Fibroblast of lung (primary cell): ENCODE measurements around the gene LCNL1. TPM values are rescaled to one million over a fixed set of nuclear protein-coding genes. Genes with fewer than 3 reads are reported as not detected.
A peak's percentile ranks its signal among the peaks of the same experiment; 100 is the strongest.

Experiments used
- DNase-seq, 2 donors: peaks; one replicate each; pipeline versions ENCODE4 v3.0.0 to v3.0.0-alpha.2; 2010; ENCODE audit warnings: low read depth in 2 of 2
- H2AFZ ChIP-seq: 2 replicates; pipeline ENCODE4 v1.5.1; 2012; ENCODE audit warnings: low read length, control low read depth, inconsistent platforms
- H3K27ac ChIP-seq: 2 replicates; pipeline ENCODE4 v1.5.1; 2011; ENCODE audit warnings: low read length, control low read depth; ENCODE audit not compliant: insufficient read depth
- H3K27me3 ChIP-seq: 2 replicates; pipeline ENCODE4 v1.5.1; 2011; ENCODE audit warnings: mild to moderate bottlenecking, low read length; ENCODE audit not compliant: control insufficient read depth, insufficient read depth
- H3K36me3 ChIP-seq: 2 replicates; pipeline ENCODE4 v1.5.1; 2011; ENCODE audit warnings: low read length; ENCODE audit not compliant: control insufficient read depth, insufficient read depth
- H3K4me1 ChIP-seq: 2 replicates; pipeline ENCODE4 v1.5.1; 2011; ENCODE audit warnings: low read length; ENCODE audit not compliant: control insufficient read depth, insufficient read depth; ENCODE audit errors: extremely low read depth
- H3K4me2 ChIP-seq: 2 replicates; pipeline ENCODE4 v1.5.1; 2011; ENCODE audit warnings: low read length, control low read depth; ENCODE audit not compliant: insufficient read depth; ENCODE audit errors: extremely low read depth
- H3K4me3 ChIP-seq, 4 experiments: fragments of 200-600 bp in 1 of 4; sonication (generic) in 1 of 4; replicated peaks in 1 of 4; 2 replicates each; pipeline ENCODE4 v1.5.1; 2011 to 2016; ENCODE audit warnings: low read length in 4 of 4, low read depth in 3 of 4, mild to moderate bottlenecking in 3 of 4, control low read depth in 2 of 4, inconsistent platforms in 1 of 4, mixed read lengths in 1 of 4; ENCODE audit not compliant: insufficient read depth in 1 of 4; ENCODE audit errors: control extremely low read depth in 1 of 4
- H3K79me2 ChIP-seq: 2 replicates; pipeline ENCODE4 v1.5.1; 2012; ENCODE audit warnings: mild to moderate bottlenecking, low read length, inconsistent platforms; ENCODE audit not compliant: control insufficient read depth, insufficient read depth
- H3K9ac ChIP-seq: 2 replicates; pipeline ENCODE4 v1.5.1; 2011; ENCODE audit warnings: mild to moderate bottlenecking, low read length, control low read depth; ENCODE audit not compliant: insufficient read depth
- H3K9me3 ChIP-seq: 2 replicates; pipeline ENCODE4 v1.5.1; 2012; ENCODE audit warnings: low read depth, low read length; ENCODE audit not compliant: control insufficient read depth, insufficient read depth
- H4K20me1 ChIP-seq: 2 replicates; pipeline ENCODE4 v1.5.1; 2011; ENCODE audit warnings: low read length; ENCODE audit not compliant: control insufficient read depth, insufficient read depth; ENCODE audit errors: extremely low read depth
- EZH2 ChIP-seq: IDR thresholded peaks from 2 replicates; pipeline ENCODE4 v1.5.1; 2012; ENCODE audit warnings: low read length, control low read depth, mild to moderate bottlenecking; ENCODE audit errors: missing control alignments
- polyA plus RNA-seq, 2 donors: library from polyadenylated mRNA; depleted of rRNA in 1 of 2; stranded (reverse) in 1 of 2; unstranded in 1 of 2; fragments of >200 nt; gene quantifications; 2 replicates each; pipeline ENCODE4 v1.2.1, GENCODE V29; 2011 to 2012; ENCODE audit warnings: missing spikeins in 1 of 2
- total RNA-seq: library from RNA; depleted of rRNA; stranded (reverse); fragments of >200 nt; gene quantifications from 2 replicates; pipeline ENCODE4 v1.2.1, GENCODE V29; 2014
- TF ChIP-seq, protein P1 (sequence below), 2 donors: IDR thresholded peaks in 1 of 2; conservative IDR thresholded peaks in 1 of 2; 1 replicate in 1 of 2; 2 replicates in 1 of 2; pipeline ENCODE4 v1.5.1; 2011 to 2012; ENCODE audit warnings: low read length in 2 of 2, control low read depth in 1 of 2, inconsistent platforms in 1 of 2, low read depth in 1 of 2, mild to moderate bottlenecking in 1 of 2

LCNL1 gene
- total and polyA plus RNA-seq, 2 donors (not counting 1 experiment from before 2014, with no cell fraction given) = 1.4 to 6.3 TPM

DNA sequence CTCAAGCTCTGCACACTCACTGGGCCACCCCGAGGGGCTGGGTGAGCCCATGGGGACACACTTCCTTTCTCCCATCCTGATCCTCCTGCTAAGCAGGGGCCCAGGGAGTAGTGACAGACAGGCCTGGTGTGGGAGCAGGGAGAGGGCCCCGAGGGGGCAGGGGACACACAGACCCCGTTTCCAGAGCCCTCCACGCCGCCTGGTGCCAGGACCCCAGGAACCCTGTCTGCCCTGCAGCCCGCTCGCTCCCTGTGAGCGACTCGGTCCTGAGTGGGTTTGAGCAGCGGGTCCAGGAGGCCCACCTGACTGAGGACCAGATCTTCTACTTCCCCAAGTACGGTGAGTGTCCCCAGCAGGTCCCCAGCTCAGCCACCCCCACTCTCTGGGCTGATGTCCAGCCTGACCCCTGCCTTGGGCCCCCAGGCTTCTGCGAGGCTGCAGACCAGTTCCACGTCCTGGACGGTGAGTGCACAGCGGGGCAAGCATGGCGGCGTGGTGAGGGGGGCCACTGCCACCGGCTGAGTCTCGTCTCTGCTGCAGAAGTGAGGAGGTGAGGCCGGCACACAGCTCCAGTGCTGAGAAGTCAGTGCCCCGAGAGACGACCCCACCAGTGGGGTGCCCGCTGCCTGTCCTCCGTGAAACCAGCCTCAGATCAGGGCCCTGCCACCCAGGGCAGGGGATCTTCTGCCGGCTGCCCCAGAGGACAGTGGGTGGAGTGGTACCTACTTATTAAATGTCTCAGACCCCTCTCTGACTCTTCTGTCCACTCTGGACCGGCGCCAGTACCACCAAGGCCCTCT, 36.4 kb upstream of the LCNL1 start:
- no peaks in the 10 kb centered on the region for H3K27me3 ChIP-seq
- H3K9me3 ChIP-seq = no peaks in the 10 kb centered on the region
- TF ChIP-seq EZH2 = no peak
- TF ChIP-seq, protein P1, sequence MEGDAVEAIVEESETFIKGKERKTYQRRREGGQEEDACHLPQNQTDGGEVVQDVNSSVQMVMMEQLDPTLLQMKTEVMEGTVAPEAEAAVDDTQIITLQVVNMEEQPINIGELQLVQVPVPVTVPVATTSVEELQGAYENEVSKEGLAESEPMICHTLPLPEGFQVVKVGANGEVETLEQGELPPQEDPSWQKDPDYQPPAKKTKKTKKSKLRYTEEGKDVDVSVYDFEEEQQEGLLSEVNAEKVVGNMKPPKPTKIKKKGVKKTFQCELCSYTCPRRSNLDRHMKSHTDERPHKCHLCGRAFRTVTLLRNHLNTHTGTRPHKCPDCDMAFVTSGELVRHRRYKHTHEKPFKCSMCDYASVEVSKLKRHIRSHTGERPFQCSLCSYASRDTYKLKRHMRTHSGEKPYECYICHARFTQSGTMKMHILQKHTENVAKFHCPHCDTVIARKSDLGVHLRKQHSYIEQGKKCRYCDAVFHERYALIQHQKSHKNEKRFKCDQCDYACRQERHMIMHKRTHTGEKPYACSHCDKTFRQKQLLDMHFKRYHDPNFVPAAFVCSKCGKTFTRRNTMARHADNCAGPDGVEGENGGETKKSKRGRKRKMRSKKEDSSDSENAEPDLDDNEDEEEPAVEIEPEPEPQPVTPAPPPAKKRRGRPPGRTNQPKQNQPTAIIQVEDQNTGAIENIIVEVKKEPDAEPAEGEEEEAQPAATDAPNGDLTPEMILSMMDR (conservative IDR thresholded peaks at IDR 0.05 in 1 of 2, IDR thresholded peaks at IDR 0.05 in 1 of 2; ENCODE audit: low read depth in 1 of 2, low read length in 2 of 2) = no peak
- H3K36me3 ChIP-seq = peaks cover 18% of the 10 kb centered on the region
- no peak overlapping the region for H3K4me2 ChIP-seq
- no peak overlapping the region for H3K9ac ChIP-seq
- no peak overlapping the region for H2AFZ ChIP-seq
- no peaks in the 10 kb centered on the region for H4K20me1 ChIP-seq
- no peak overlapping the region for H3K27ac ChIP-seq
- H3K4me3 ChIP-seq = no peak overlapping the region
- peaks cover 20% of the 10 kb centered on the region for H3K79me2 ChIP-seq
- no peak for DNase-seq
- peaks cover 2% of the 10 kb centered on the region for H3K4me1 ChIP-seq

DNA sequence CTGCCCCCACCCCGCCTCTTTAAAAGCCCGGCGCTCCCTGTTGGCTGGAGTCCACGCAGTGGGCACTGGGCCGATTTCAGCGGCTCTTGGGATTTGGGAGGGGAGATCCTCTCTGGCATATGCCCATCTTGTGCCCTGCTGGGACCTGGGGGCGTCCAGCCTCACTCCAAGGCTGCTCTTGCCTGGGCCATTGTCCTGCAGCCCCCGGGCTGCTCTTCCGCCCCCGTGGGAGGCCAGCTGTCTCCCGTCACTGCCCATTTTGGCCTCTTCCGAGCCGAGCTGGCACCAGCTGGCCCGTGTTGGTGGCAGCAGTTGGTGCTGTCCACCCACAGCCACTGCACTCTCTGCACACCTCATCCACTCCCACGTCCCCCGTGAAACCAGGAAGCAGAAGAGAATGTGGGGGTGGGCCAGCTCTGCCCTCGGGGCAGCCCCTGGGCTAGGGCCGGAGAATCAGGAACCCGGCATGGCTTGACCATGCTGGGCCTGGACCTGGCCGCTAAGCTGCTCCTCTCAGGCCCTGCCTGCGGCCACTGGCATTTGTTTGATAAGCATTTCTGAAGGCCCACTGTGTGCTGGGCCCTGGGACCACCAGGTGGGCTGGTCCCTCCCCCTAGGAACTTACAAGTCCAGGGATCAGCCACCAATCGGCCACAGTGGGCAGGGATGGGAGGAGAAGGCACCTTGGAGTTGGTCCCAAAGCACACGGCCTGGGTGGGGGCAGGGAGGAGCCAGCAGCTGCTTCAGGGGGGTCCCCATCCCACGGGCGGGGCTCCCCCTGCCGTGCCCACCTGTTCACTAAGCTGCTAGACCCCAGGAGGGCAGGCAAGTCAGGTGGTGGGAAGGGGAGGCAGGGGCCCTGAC, 35.5 kb upstream of the LCNL1 start:
- Histone ChIP-seq H3K4me2 (no peak overlapping the region), H3K27me3 (no peaks in the 10 kb centered on the region), H3K9me3 (no peaks in the 10 kb centered on the region), H3K27ac (no peak overlapping the region), H3K9ac (no peak overlapping the region), H3K4me1 (peaks cover 2% of the 10 kb centered on the region), H4K20me1 (no peaks in the 10 kb centered on the region), H3K4me3 (no peak overlapping the region), H3K36me3 (peaks cover 10% of the 10 kb centered on the region), H2AFZ (no peak overlapping the region), H3K79me2 (peaks cover 17% of the 10 kb centered on the region)
- TF ChIP-seq EZH2 = no peak
- TF ChIP-seq, protein P1 (conservative IDR thresholded peaks at IDR 0.05 in 1 of 2, IDR thresholded peaks at IDR 0.05 in 1 of 2; ENCODE audit: low read depth in 1 of 2, low read length in 2 of 2) = no peak
- DNase-seq = no peak

DNA sequence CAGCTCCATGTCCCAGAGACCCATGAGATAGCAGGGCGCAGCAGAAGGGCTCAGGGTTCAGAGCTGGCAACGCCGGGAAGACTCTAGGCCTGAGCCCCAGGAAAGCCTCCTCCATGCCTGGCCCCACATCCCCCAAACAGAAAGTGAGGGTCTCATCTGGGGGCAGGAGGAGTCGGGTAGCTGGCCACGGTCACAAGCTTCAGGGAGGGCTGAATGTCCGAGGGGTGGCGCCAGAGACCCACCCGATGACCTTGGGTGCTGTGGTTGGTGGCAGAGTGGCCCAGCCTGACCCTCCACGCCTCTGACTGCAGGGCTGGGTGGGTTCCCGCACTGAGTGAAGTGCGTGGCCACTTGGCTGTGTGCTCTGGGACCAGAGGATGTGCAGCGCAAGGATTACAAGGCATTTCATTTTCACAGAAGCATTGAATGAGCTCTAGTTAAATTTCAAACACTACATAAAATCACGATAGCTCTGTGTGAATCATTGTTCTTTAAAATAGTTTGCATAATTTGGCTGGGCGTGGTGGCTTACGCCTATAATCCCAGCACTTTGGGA, 34.8 kb upstream of the LCNL1 start:
- peaks cover 2% of the 10 kb centered on the region for H3K4me1 ChIP-seq
- no peak overlapping the region for H3K4me3 ChIP-seq
- H3K9ac ChIP-seq = no peak overlapping the region
- no peak for TF ChIP-seq EZH2
- TF ChIP-seq, protein P1 (conservative IDR thresholded peaks at IDR 0.05 in 1 of 2, IDR thresholded peaks at IDR 0.05 in 1 of 2; ENCODE audit: low read depth in 1 of 2, low read length in 2 of 2) = peak; percentile 47 to 53
- no peak overlapping the region for H2AFZ ChIP-seq
- H4K20me1 ChIP-seq = no peaks in the 10 kb centered on the region
- peaks cover 10% of the 10 kb centered on the region for H3K79me2 ChIP-seq
- peaks cover 3% of the 10 kb centered on the region for H3K36me3 ChIP-seq
- H3K27me3 ChIP-seq = no peaks in the 10 kb centered on the region
- H3K27ac ChIP-seq = no peak overlapping the region
- peak overlapping the region; percentile 32 for H3K4me2 ChIP-seq
- DNase-seq = peak in 1 of 2 donors; percentile 37
- no peaks in the 10 kb centered on the region for H3K9me3 ChIP-seq
